GM18870 (cell line): Measurements from ENCODE around the gene EPHA4.

Experiments
- ATAC-seq: cut with Tn5 transposase; IDR thresholded peaks from one replicate; pipeline ENCODE4 v1.9.1; 2021; ENCODE audit warnings: moderate library complexity; ENCODE audit not compliant: unreplicated experiment

The EPHA4 gene

GRCh38 chr2:221506469-221506868, 65.6 kb downstream of the EPHA4 start:
- ATAC-seq, result no peak

GRCh38 chr2:221505605-221506004, 66.5 kb downstream of the EPHA4 start:
- ATAC-seq, result no peak

DNA sequence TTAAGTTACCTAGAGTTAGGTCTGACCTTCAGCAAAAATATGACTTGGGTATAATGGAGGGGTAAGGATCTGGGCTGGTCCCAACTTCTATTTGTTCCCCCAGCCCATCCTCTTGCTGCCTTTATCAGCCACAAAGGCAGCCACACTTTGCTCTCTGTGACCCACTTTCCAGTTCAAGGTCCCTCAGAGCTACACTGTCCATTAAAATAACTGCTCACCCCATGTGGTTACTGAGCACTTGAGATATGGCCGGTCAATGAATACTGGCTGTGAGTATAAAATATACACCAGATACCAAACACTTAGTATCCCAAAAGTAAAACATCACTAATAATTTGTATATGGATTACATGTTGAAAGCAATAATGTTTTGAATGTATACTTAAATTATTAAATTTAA, 67.2 kb downstream of the EPHA4 start:
- no peak for ATAC-seq

GRCh38 chr2:221503965-221504364, 68.1 kb downstream of the EPHA4 start:
- no peak for ATAC-seq

GRCh38 chr2:221502270-221503010, 69.7 kb downstream of the EPHA4 start:
- ATAC-seq, result no peak

DNA sequence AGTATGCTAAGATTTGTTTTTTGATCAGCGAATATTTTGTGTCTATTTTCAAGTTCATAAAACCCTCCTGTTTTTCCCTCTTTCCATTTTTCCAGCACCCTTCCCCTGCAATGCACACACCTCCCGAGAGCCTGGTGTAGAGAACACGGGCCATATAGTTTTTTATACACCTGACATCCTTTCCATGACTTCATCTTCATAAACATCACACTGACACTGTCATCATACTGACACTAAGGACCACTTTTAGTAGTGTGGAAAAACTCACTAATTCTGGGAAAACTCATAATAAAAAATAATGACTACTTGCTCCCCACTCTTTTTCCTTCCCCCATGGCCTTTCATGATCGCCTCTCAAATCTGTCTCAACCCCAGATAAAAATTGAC, 70.2 kb downstream of the EPHA4 start:
- ATAC-seq, result no peak

- ATAC-seq, result no peak
These were observed 70.8 kb downstream of the EPHA4 start for GRCh38 chr2:221501210-221501882.

GRCh38 chr2:221500501-221501209, 71.4 kb downstream of the EPHA4 start:
- no peak for ATAC-seq

GRCh38 chr2:221495731-221496130, 76.4 kb downstream of the EPHA4 start:
- no peak for ATAC-seq

GRCh38 chr2:221494556-221494955, 77.5 kb downstream of the EPHA4 start:
- ATAC-seq, result no peak

GRCh38 chr2:221493391-221493790, 78.7 kb downstream of the EPHA4 start:
- no peak for ATAC-seq

GRCh38 chr2:221492636-221493035, 79.5 kb downstream of the EPHA4 start:
- ATAC-seq, result no peak

DNA sequence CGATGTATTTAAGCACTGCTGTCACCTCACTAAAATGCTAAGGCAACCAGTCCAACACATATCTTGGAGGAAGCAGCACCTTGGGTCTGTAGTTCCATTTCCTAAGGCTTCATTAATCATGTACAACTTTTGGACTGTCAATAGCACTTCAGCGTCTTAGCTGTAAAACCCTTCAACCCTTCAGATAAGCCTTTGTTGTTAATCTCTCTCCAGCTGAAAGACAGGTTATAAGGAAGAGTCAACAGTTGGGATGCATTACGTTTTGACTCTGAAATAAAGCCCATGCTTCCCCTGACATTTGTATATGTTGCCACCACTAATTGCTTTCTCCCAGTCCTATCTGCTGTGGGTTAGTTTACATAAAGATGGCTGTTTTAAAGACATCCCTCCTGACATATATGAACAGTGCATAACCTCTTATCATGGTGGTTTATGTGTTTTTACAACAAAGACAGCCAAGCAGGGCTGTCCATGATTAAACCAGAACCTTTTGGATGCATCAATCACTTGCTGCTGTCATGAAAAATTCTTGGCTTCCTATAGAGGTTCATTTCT, 81.5 kb downstream of the EPHA4 start:
- no peak for ATAC-seq

DNA sequence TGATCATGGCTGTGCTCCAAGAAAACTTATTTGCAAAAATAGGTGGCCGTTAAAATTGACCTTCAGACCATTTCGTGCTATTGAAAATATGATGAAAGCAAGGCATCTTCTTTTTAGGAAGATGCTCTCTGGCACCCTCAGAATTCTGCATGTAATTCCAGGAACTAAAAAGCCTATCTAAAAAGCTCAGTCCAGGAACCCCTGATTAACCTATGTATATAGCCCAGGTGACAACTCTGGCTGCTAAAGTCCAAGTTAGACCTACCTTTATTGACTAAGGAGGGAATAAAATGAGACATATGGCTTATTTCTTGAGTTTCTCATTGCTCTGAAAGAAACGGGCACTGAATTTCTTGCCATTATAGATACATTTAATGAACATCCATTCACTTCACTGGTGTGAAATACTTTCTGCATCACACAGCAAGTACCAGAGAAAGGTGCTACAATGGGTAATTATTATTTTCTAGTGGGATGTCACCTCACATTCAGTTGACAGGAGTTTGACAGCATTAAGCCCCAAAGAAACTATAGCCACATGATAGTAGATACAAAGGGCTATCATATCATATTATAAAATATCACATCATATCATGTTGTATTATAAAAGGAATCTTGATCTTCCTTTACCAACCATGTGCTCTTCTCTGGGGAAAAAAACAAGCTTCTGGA, 83.8 kb downstream of the EPHA4 start:
- ATAC-seq, result no peak

GRCh38 chr2:221486106-221486505, 86.0 kb downstream of the EPHA4 start:
- no peak for ATAC-seq

- no peak for ATAC-seq
These were observed 86.6 kb downstream of the EPHA4 start for GRCh38 chr2:221485503-221485870.

GRCh38 chr2:221484761-221485502, 87.2 kb downstream of the EPHA4 start:
- no peak for ATAC-seq

DNA sequence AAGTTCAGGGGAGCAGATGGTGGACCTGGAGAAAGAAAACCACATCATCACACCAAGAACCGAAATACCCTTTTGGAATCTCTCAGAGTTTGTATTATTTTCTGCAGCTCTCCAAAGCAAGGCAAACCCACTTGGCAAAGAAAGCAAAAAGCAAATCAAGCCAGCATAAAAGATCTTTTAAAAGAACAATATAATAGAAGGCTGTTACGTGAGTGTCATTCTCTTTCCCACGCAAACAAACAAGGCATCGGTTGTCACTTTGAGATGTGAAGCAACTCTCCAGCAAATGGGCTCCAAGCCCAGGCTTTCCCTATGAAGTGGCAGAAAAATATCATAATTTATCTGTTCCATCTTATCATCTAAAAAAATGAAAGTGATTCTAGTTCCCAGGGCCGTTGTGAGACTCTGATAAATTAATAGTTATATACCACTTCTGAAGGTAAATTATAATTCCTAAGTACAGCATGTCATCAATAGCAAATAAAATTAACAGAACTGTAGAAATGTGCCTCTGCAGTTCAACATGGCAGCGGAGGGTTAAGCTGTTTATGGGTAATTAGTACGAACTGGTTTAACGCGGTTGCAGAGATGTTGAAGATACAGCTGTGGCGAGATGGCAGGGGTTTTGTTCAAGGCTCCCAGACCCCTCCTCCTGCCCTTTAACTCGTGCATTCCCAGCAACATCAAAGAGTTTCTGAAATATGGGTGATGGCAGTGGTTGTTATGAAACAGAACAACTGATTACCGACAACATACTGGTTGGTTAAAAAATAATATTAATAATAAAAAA, 89.2 kb downstream of the EPHA4 start:
- no peak for ATAC-seq

- no peak for ATAC-seq
These were observed 91.3 kb downstream of the EPHA4 start for GRCh38 chr2:221480821-221481220.

GRCh38 chr2:221480163-221480562, 91.9 kb downstream of the EPHA4 start:
- ATAC-seq, result no peak
